ENCODE results near the gene NAV2.

- TF ChIP-seq EZH2 (IDR thresholded peaks at IDR 0.05) (no peak), POLR2AphosphoS5 (IDR thresholded peaks at IDR 0.05; ENCODE audit: borderline replicate concordance, low read depth, low read length) (no peak)
These were observed 130.4 kb downstream of the NAV2 start for GRCh38 chr11:19843079-19843478.

All from SK-N-MC (cell line).